DMS53 (cell line): Measurements from ENCODE around the gene CUEDC2.

Experiments
- DNase-seq: peaks from one replicate; lab custom pipeline; 2025; lab: John Stamatoyannopoulos, UW

Gene CUEDC2, protein sequence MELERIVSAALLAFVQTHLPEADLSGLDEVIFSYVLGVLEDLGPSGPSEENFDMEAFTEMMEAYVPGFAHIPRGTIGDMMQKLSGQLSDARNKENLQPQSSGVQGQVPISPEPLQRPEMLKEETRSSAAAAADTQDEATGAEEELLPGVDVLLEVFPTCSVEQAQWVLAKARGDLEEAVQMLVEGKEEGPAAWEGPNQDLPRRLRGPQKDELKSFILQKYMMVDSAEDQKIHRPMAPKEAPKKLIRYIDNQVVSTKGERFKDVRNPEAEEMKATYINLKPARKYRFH

GRCh38 chr10:102432162-102432950 is at the start of gene CUEDC2:
TSS of gene CUEDC2 (minus strand) at chr10:102432574. CDS start at chr10:102425188, 7,386 bp downstream.
- DNase-seq = peak; percentile 99

GRCh38 chr10:102480396-102480795 is 48.0 kb upstream of the CUEDC2 start:
- DNase-seq = no peak

- peak; percentile 60 for DNase-seq
These were observed 47.3 kb upstream of the CUEDC2 start for GRCh38 chr10:102479651-102480050.

DNA sequence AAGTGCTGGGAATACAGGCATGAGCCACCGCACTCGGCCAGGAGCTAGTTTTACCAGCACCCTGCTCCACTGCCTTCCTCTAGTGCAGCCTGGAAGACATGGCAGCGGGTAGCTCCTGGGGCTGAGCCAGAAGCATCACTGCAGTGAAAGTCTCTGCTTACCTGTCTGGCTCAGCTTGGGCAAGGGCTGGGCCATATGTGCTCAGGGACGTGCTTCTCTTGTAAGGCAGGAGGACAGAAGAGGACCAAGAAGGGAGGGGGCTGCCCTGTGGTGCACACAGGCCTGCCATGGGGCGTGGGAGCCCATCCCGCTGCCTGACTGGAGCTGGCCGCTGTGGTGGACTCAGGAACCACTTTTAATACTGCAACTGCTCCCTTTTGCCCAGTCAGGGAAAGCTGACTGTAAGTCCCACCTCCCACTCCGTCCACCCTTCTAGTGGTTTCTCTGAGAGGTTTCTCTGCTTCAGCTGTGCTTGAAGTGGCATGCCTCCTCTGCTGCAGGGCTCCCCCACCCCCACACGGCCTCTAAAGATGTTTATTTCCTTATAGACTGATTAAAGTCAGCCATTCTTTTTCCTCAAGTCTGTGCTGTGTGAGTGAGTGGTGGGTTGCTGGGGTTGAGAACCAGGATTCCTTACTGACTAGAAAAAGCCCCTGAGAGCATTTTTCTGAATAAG is 44.2 kb upstream of the CUEDC2 start:
- peak; percentile 63 for DNase-seq

GRCh38 chr10:102475451-102476040 is 43.2 kb upstream of the CUEDC2 start:
- DNase-seq = no peak

DNA sequence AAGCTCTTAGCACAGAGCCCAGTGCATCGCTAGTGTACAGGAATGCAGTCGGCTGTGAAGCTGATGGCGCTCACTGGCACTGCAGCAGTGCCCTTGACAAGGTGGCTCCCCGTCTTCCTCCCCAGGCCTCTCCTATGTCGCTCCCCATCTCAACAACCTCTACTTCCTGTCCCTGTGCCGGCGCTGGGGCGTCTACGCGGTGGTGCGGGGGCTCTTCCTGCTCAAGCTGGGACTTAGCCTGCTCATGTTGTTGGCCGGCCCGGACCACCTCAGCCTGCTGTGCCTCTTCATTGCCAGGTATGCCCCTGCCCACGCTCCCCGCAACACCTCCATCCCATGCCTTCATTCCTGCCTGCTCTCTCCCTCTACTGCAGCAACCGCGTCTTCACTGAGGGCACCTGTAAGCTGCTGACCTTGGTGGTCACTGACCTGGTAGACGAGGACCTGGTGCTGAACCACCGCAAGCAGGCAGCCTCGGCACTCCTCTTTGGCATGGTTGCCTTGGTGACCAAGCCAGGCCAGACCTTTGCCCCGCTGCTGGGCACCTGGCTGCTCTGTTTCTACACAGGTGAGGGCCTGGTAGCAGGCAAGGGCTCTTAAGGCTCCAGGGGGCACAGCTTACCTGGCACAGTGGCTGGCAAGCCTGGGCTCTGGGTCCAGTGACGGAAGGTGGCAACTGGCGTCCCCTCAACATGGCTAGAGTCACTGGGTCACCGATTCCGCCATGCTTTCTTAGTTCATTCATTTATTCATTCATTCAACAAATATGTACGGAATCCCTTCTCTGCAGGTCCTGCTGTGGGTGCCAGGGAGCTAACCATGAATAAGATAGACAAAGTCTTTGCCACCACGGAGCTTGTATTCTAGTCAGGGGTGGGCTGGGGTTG is 41.3 kb upstream of the CUEDC2 start:
- DNase-seq = no peak

- no peak for DNase-seq
These were observed 38.5 kb upstream of the CUEDC2 start for GRCh38 chr10:102470579-102471546.

GRCh38 chr10:102468683-102469082 is 36.3 kb upstream of the CUEDC2 start:
- no peak for DNase-seq

DNA sequence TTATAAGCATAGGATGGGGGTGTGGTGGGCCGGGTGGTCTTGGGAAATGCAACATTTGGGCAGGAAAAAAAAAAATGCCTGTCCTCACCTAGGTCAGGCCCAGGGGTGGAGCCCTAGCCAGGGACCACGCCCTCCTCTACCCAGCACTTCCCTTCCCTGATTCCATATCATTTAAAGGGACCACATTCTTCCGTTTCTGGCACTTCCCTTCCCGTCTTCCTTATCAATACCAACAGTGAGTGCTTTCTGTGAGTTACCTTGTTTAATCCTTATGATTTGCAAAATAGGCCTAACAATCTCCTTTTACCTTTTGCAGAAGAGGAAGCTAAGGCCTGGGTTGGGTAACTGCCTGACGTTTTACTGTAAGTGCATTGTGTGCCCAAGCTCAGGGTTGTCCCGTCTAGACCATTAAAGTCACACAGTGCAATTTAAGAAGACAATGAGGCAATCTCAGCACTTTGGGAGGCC is 35.6 kb upstream of the CUEDC2 start:
- DNase-seq = no peak

GRCh38 chr10:102467318-102467717 is 34.9 kb upstream of the CUEDC2 start:
- DNase-seq = no peak

GRCh38 chr10:102465466-102465865 is 33.1 kb upstream of the CUEDC2 start:
- DNase-seq = no peak

GRCh38 chr10:102463983-102464382 is 31.6 kb upstream of the CUEDC2 start:
- DNase-seq = no peak

GRCh38 chr10:102462512-102463054 is 30.2 kb upstream of the CUEDC2 start:
- no peak for DNase-seq

GRCh38 chr10:102461187-102462054 is 29.0 kb upstream of the CUEDC2 start:
- DNase-seq = peak; percentile 97

GRCh38 chr10:102460836-102461186 is 28.4 kb upstream of the CUEDC2 start:
- peak; percentile 81 for DNase-seq

- DNase-seq = no peak
These were observed 26.3 kb upstream of the CUEDC2 start for GRCh38 chr10:102458656-102459055.

GRCh38 chr10:102457591-102458150 is 25.3 kb upstream of the CUEDC2 start:
- no peak for DNase-seq

DNA sequence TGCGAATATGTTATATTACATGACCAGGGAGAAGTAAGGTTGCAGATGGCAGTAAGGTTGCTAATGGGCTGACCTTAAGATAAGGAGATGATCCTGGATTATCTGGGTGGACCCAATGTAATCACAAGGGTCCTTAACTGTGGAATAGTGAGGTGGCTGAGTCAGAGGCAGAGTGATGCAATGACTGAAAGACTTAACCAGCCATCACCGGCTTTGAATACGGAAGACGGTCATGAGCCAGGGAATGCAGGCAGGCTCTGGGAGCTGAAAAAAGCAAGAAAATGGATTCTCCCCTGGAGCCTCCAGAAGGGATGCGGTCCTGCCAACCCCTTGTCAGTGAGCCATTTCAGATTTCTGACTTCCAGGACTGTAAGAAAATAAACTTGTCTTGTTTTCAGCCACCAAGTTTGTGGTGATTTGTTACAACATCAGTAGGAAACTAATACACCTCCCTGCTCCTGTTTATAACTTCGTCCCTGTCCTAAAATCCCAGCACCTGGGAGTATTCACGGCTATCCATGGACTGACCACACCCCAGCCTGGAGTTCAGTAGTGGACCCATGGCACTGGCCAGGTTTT is 23.6 kb upstream of the CUEDC2 start:
- DNase-seq = peak; percentile 37
